ENCODE data around the gene NT5C2. TPM values are rescaled to one million over a fixed set of nuclear protein-coding genes. Genes with fewer than 3 reads are reported as not detected.
A peak's percentile ranks its signal among the peaks of the same experiment; 100 is the strongest.

Gene NT5C2
- total RNA-seq, 2 donors from 2014 or later = 88.4 to 112 TPM

DNA sequence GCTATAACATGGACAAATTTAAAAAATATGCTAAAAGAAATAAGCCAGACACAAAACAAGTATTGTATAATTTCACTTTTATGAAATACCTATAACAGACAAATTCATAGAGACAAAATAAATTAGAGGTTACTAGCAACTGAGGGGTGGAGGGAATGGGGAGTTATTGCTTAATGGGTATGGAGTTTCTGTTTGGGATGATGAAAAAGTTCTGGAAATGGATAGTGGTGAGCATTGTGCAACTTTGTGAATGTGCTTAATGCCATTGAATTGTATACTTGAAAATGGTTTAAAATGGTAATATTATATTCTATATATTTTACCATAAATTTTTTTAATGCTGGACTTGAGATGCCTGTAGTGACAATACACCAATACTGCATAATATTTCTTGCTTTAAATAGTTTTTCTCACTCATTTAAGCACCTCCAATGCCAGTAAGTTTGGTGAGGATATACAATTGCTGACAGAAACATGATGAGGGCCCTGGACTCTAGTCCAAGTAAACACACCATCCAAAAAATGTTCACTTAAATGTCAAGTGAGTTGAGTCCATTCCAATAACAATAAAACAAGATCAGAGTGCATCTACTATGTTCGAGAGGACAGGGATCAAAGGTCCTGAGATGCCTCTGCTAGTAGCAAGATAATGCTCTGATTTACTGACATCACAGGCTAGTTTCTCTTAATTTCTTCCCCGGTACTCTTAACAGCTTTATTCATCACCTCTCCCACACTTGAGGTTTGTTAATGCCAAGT lies 71.9 kb downstream of the NT5C2 start:
- intact Hi-C loops (cut with DNase I) = no loop called here
- no peak for DNase-seq (ENCODE audit: low spot score)
- no peaks in the 10 kb centered on the region for H3K36me3 ChIP-seq
- WGBS = 7% methylated on average over 2 of the region's 2 CpGs
- H3K27me3 ChIP-seq (replicated peaks; ENCODE audit: insufficient read depth) = no peaks in the 10 kb centered on the region
- H3K4me3 ChIP-seq = no peak overlapping the region
- H3K4me1 ChIP-seq (replicated peaks) = no peaks in the 10 kb centered on the region
- no peak for TF ChIP-seq POLR2A (IDR thresholded peaks at IDR 0.05)
- no peak for TF ChIP-seq POLR2AphosphoS5 (IDR thresholded peaks at IDR 0.05)
- TF ChIP-seq CTCF (IDR thresholded peaks at IDR 0.05) = no peak
- no peak overlapping the region for H3K27ac ChIP-seq
- no peaks in the 10 kb centered on the region for H3K9me3 ChIP-seq

- Histone ChIP-seq H3K27me3 (replicated peaks; ENCODE audit: insufficient read depth) (no peaks in the 10 kb centered on the region), H3K4me1 (replicated peaks) (no peaks in the 10 kb centered on the region), H3K36me3 (no peaks in the 10 kb centered on the region), H3K4me3 (no peak overlapping the region), H3K27ac (no peak overlapping the region), H3K9me3 (no peaks in the 10 kb centered on the region)
- 84% methylated on average over 2 of the region's 2 CpGs for WGBS
- TF ChIP-seq CTCF (IDR thresholded peaks at IDR 0.05) (no peak), POLR2AphosphoS5 (IDR thresholded peaks at IDR 0.05) (no peak)
- no peak for DNase-seq (ENCODE audit: low spot score)
- intact Hi-C loops (cut with DNase I) = no loop called here
Measured at GRCh38 chr10:103120546-103120945, 72.5 kb downstream of the NT5C2 start.

DNA sequence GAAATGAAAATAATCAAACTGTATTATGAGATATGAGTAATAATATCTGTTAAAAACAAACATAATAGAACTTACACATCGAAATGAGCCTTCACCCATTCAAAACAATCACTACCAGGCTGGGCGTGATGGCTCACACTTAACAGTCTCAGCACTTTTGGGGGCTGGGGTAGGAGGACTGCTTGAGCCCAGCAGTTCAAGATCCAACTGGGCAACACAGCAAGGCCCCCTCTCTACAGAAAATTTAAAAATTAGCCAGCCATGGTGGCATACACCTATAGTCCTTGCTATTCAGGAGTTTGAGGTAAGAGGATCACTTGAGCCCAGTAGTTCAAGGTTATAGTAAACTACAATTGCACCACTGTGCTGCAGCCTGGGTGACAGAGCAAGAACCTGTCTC lies 75.8 kb downstream of the NT5C2 start:
- no peaks in the 10 kb centered on the region for H3K36me3 ChIP-seq
- intact Hi-C loops (cut with DNase I) = no loop called here
- H3K27ac ChIP-seq = no peak overlapping the region
- H3K4me1 ChIP-seq (replicated peaks) = peaks cover 2% of the 10 kb centered on the region
- no peak for TF ChIP-seq CTCF (IDR thresholded peaks at IDR 0.05)
- no peak for TF ChIP-seq POLR2A (IDR thresholded peaks at IDR 0.05)
- TF ChIP-seq POLR2AphosphoS5 (IDR thresholded peaks at IDR 0.05) = no peak
- no peaks in the 10 kb centered on the region for H3K9me3 ChIP-seq
- no peak for DNase-seq (ENCODE audit: low spot score)
- 78% methylated on average over 2 of the region's 2 CpGs for WGBS
- no peak overlapping the region for H3K4me3 ChIP-seq
- H3K27me3 ChIP-seq (replicated peaks; ENCODE audit: insufficient read depth) = no peaks in the 10 kb centered on the region

- Histone ChIP-seq H3K36me3 (no peaks in the 10 kb centered on the region), H3K9me3 (no peaks in the 10 kb centered on the region), H3K27ac (no peak overlapping the region), H3K4me1 (replicated peaks) (peaks cover 15% of the 10 kb centered on the region), H3K4me3 (no peak overlapping the region), H3K27me3 (replicated peaks; ENCODE audit: insufficient read depth) (no peaks in the 10 kb centered on the region)
- intact Hi-C loops (cut with DNase I) = no loop called here
- TF ChIP-seq POLR2AphosphoS5 (IDR thresholded peaks at IDR 0.05) = no peak
- 81% methylated on average over 6 of the region's 6 CpGs for WGBS
- DNase-seq (ENCODE audit: low spot score) = no peak
Measured at GRCh38 chr10:103114876-103115275, 78.2 kb downstream of the NT5C2 start.

DNA sequence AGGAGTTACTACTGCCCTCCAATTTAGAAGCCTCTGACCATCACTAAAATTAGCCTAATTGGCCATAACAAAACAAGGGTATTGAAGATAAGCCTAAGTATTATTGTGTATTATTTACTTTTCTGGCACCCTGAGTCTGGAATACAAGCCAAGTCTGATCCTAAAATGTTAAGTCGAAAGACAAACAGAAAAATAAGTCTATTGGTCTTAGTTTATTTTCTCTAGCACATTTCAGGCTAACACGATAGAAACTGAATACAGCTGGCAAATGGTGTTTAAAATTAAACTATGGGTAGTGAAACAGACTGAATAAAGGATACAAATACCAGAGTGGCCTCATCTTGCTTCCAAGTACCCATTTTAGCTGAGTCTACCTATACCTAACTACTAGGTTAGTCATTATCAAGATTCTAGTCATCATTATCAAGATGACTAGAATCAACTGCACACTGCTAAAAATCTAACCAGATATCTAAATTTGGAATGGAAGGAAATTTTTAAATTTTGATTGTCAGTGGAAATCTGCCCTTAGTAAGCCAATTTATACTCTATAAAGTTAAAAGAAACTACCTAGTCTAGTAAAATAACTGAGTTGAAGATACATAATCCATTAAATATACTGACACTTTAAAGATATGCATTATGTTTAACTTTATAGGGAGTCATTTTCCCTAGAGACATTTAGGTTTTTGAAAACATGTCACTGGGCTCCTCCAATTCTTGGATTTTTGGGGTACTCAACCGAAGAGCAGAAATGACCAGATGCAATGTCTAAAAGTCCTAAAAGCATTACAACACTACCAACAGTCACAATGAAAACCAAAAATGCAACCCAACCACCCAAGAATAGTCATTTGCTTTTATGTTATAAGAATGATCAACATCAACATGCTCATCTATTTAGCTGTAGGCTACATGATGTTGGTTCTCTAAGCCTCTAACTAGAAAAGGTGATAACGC lies 80.9 kb downstream of the NT5C2 start:
- H3K36me3 ChIP-seq = no peaks in the 10 kb centered on the region
- H3K4me1 ChIP-seq (replicated peaks) = peaks cover 15% of the 10 kb centered on the region
- no peaks in the 10 kb centered on the region for H3K9me3 ChIP-seq
- TF ChIP-seq POLR2AphosphoS5 (IDR thresholded peaks at IDR 0.05) = no peak
- no peak for TF ChIP-seq CTCF (IDR thresholded peaks at IDR 0.05)
- no peak for TF ChIP-seq POLR2A (IDR thresholded peaks at IDR 0.05)
- no peaks in the 10 kb centered on the region for H3K27me3 ChIP-seq (replicated peaks; ENCODE audit: insufficient read depth)
- peak overlapping the region; percentile 41 to 46 for H3K27ac ChIP-seq
- DNase-seq (ENCODE audit: low spot score) = no peak
- intact Hi-C loops (cut with DNase I) = no loop called here
- H3K4me3 ChIP-seq = no peak overlapping the region
- 62% methylated on average over 4 of the region's 4 CpGs for WGBS
